Measurements from ENCODE around the gene IGF2R.

The IGF2R gene

GRCh38 chr6:160079686-160080043, 110.8 kb downstream of the IGF2R start:
- in situ Hi-C loops (cut with HindIII; ENCODE audit: low sequenced_read_pairs) = no loop called here
- H3K4me3 ChIP-seq (ENCODE audit: low read depth, low read length) = no peak overlapping the region
- TF ChIP-seq CTCF (IDR thresholded peaks at IDR 0.05; ENCODE audit: low read depth, low read length) = no peak
- DNase-seq (ENCODE audit: low read depth, low spot score) = no peak

GRCh38 chr6:160080097-160080496, 111.2 kb downstream of the IGF2R start:
- in situ Hi-C loops (cut with HindIII; ENCODE audit: low sequenced_read_pairs) = no loop called here
- H3K4me3 ChIP-seq (ENCODE audit: low read depth, low read length) = no peak overlapping the region
- DNase-seq (ENCODE audit: low read depth, low spot score) = no peak
- no peak for TF ChIP-seq CTCF (IDR thresholded peaks at IDR 0.05; ENCODE audit: low read depth, low read length)

- no peak overlapping the region for H3K4me3 ChIP-seq (ENCODE audit: low read depth, low read length)
- no peak for TF ChIP-seq CTCF (IDR thresholded peaks at IDR 0.05; ENCODE audit: low read depth, low read length)
- no peak for DNase-seq (ENCODE audit: low read depth, low spot score)
- in situ Hi-C loops (cut with HindIII; ENCODE audit: low sequenced_read_pairs) = no loop called here
Observed at GRCh38 chr6:160081398-160081797, 112.5 kb downstream of the IGF2R start.

GRCh38 chr6:160082627-160083026, 113.7 kb downstream of the IGF2R start:
- DNase-seq (ENCODE audit: low read depth, low spot score) = no peak
- in situ Hi-C loops (cut with HindIII; ENCODE audit: low sequenced_read_pairs) = no loop called here
- H3K4me3 ChIP-seq (ENCODE audit: low read depth, low read length) = no peak overlapping the region
- no peak for TF ChIP-seq CTCF (IDR thresholded peaks at IDR 0.05; ENCODE audit: low read depth, low read length)

- TF ChIP-seq CTCF (IDR thresholded peaks at IDR 0.05; ENCODE audit: low read depth, low read length) = no peak
- no peak for DNase-seq (ENCODE audit: low read depth, low spot score)
- in situ Hi-C loops (cut with HindIII; ENCODE audit: low sequenced_read_pairs) = no loop called here
- H3K4me3 ChIP-seq (ENCODE audit: low read depth, low read length) = no peak overlapping the region
Observed at GRCh38 chr6:160084198-160084776, 115.4 kb downstream of the IGF2R start.

GRCh38 chr6:160085226-160085625, 116.3 kb downstream of the IGF2R start:
- no peak for DNase-seq (ENCODE audit: low read depth, low spot score)
- H3K4me3 ChIP-seq (ENCODE audit: low read depth, low read length) = no peak overlapping the region
- in situ Hi-C loops (cut with HindIII; ENCODE audit: low sequenced_read_pairs) = no loop called here
- no peak for TF ChIP-seq CTCF (IDR thresholded peaks at IDR 0.05; ENCODE audit: low read depth, low read length)

Measured in astrocyte of the spinal cord (primary cell).